MM.1S (cell line): ENCODE data around the gene ELMO3.

Experiments
- CTCF ChIP-seq: fragments of 300-600 bp; sonication (generic); IDR thresholded peaks from 2 replicates; pipeline ENCODE4 v1.5.1; 2016; ENCODE audit warnings: antibody characterized with exemption, low read length, mixed read lengths
- EZH2 ChIP-seq: fragments of 300-600 bp; sonication (generic); optimal IDR thresholded peaks from 2 replicates; pipeline ENCODE3; 2017; ENCODE audit warnings: low read depth, mild to moderate bottlenecking, antibody characterized with exemption, low read length, mixed read lengths
- EZH2phosphoT487 ChIP-seq: fragments of 300-600 bp; sonication (generic); IDR thresholded peaks from 2 replicates; pipeline ENCODE4 v1.6.1; 2018; ENCODE audit warnings: antibody characterized with exemption, low read length

GRCh38 chr16:67176662-67177061 lies 22.3 kb upstream of the ELMO3 start:
- TF ChIP-seq CTCF (no peak), EZH2 (no peak), EZH2phosphoT487 (no peak)
